Kidney (tissue), 14 donors: ENCODE results near the gene MRC2. TPM values are rescaled to one million over a fixed set of nuclear protein-coding genes. Genes with fewer than 3 reads are reported as not detected.

Experiments
- DNase-seq, 5 donors: peaks; one replicate each; pipeline ENCODE4 v3.0.0-alpha.2; 2013 to 2020
- FAIRE-seq: peaks from 2 replicates; lab custom pipeline; 2012; peaks lifted over from hg19 to GRCh38; lab: Jason Lieb, UNC
- H3K27ac ChIP-seq, 2 donors: one replicate each; pipeline ENCODE4 v1.7.0; 2013; ENCODE audit warnings: low read depth in 2 of 2, low read length in 2 of 2, inconsistent platforms in 1 of 2
- H3K27me3 ChIP-seq: one replicate; pipeline ENCODE4 v1.7.1; 2013; ENCODE audit warnings: low read length, inconsistent platforms; ENCODE audit not compliant: control insufficient read depth, insufficient read depth
- H3K36me3 ChIP-seq, 3 donors: one replicate each; pipeline versions ENCODE4 v1.7.0 to v1.7.1; 2013; ENCODE audit warnings: low read length in 3 of 3, control low read depth in 1 of 3, inconsistent platforms in 1 of 3; ENCODE audit not compliant: insufficient read depth in 3 of 3, control insufficient read depth in 2 of 3
- H3K4me1 ChIP-seq, 3 donors: one replicate each; pipeline versions ENCODE4 v1.7.0 to v1.7.1; 2013; ENCODE audit warnings: low read length in 3 of 3, inconsistent platforms in 1 of 3, low read depth in 1 of 3; ENCODE audit not compliant: control insufficient read depth in 2 of 3, insufficient read depth in 2 of 3
- H3K4me3 ChIP-seq, 3 donors: one replicate each; pipeline versions ENCODE4 v1.7.0 to v1.8.1; 2013; ENCODE audit warnings: low read length in 3 of 3, control low read depth in 1 of 3, inconsistent platforms in 1 of 3
- H3K9ac ChIP-seq, 3 donors: one replicate each; pipeline versions ENCODE4 v1.7.0 to v1.7.1; 2013; ENCODE audit warnings: low read length in 3 of 3, control low read depth in 1 of 3, inconsistent platforms in 1 of 3
- H3K9me3 ChIP-seq, 3 donors: one replicate each; pipeline versions ENCODE4 v1.7.0 to v1.7.1; 2013; ENCODE audit warnings: low read length in 3 of 3, control low read depth in 1 of 3, inconsistent platforms in 1 of 3; ENCODE audit not compliant: control insufficient read depth in 2 of 3, insufficient read depth in 1 of 3
- intact Hi-C: fragments of 100-400 bp; cut with DNase I; formaldehyde crosslinking; loops from one replicate; pipeline ENCODE4 v1.11.1; 2022
- polyA plus RNA-seq: library from polyadenylated mRNA; stranded (reverse); fragments of 350-450 nt; fragmentation: Illumina TruSeq; extraction: RNeasy Lipid Tissue Mini Kit (QIAGEN cat#74804); gene quantifications from one replicate; pipeline ENCODE4 v1.2.3, GENCODE V29; 2014; ENCODE audit warnings: low read depth, low replicate concordance; ENCODE audit not compliant: insufficient read depth
- total RNA-seq: library from RNA; stranded (reverse); fragmentation: NEBNext Ultra II Directional; extraction: Animal tissue kit (Norgen Biotek cat#: 25700); gene quantifications from one replicate; pipeline ENCODE4 v1.2.1, GENCODE V29; 2021
- TF ChIP-seq, protein P1 (sequence below): IDR thresholded peaks from 3 replicates; pipeline ENCODE4 v1.5.1; 2012; ENCODE audit warnings: mild to moderate bottlenecking, moderate library complexity, borderline replicate concordance; ENCODE audit not compliant: insufficient read depth; ENCODE audit errors: extremely low read depth
- donor health status: control.
- donor health status: control.
- donor health status: control.
- donor health status: control.
- donor health status: control.
- donor health status: DM: yes; HTN: yes; CAD: no.
- donor health status: Normal renal cell carcinoma (clear cell type).

The MRC2 gene
- total and polyA plus RNA-seq, 2 donors from 2014 or later: 18.0 to 23.7 TPM

DNA sequence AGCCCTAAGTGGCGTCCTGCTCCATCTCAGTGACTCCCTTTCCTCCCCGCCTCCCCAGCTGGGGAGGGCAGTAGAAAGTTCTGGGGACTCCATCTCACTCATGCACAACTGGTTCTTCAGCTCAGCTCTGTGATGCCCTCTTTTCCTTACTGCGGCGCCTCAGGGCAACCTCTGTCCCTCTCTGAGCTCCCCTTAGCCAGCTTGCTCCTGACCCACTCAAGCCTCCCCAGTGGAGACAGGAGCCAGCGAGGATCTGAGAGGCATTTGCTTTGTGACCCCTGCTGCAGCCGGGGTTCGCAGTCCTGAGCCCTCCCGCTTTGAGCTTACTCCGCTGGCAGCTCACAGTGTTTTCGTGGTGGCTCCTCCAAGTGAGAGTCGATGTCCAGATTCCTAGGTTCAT, 6.2 kb upstream of the MRC2 start:
- intact Hi-C loops: no loop called here
- H3K9ac ChIP-seq: no peak overlapping the region
- H3K4me3 ChIP-seq: no peak overlapping the region
- TF ChIP-seq, protein P1, sequence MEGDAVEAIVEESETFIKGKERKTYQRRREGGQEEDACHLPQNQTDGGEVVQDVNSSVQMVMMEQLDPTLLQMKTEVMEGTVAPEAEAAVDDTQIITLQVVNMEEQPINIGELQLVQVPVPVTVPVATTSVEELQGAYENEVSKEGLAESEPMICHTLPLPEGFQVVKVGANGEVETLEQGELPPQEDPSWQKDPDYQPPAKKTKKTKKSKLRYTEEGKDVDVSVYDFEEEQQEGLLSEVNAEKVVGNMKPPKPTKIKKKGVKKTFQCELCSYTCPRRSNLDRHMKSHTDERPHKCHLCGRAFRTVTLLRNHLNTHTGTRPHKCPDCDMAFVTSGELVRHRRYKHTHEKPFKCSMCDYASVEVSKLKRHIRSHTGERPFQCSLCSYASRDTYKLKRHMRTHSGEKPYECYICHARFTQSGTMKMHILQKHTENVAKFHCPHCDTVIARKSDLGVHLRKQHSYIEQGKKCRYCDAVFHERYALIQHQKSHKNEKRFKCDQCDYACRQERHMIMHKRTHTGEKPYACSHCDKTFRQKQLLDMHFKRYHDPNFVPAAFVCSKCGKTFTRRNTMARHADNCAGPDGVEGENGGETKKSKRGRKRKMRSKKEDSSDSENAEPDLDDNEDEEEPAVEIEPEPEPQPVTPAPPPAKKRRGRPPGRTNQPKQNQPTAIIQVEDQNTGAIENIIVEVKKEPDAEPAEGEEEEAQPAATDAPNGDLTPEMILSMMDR: no peak
- FAIRE-seq (no peak), DNase-seq (no peak)
- peaks cover 0 to 7% (median 0%) of the 10 kb centered on the region in 3 donors for H3K4me1 ChIP-seq
- no peaks in the 10 kb centered on the region for H3K27me3 ChIP-seq
- no peaks in the 10 kb centered on the region for H3K36me3 ChIP-seq
- no peak overlapping the region for H3K27ac ChIP-seq
- no peaks in the 10 kb centered on the region for H3K9me3 ChIP-seq

DNA sequence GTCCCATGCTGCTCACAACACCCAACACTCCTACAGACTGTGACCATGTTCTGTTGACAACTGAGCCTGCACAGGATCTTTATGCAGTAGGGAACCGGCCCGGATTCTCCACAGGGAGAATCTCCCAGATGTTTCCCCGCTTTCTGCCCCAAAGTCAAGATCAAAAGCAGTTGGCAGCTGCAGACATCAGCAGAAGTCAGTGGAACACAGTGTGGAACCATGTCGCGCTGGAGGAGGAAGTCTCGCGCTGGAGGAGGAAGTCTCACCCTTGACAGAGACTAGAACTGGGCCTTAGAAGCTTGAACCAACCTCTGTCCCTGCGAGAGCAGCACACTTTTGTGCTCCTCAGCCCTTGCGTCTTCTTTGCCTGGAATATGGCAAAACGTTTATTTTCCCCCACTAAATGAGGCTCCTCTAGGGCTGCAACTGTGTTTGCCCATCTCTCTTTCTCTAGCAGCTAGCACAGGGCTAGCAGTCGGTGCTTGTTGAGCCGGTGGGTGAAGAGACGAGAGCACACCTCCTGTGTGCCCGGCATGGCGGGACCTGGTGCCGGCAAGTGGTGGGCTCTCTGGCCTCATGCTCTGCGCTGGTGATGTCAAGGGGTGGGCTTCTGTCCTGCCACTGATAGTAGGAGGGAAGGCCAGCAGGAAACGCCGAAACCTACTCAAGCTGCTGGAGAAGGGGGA, 2.1 kb upstream of the MRC2 start:
- FAIRE-seq (no peak), DNase-seq (no peak)
- no peaks in the 10 kb centered on the region for H3K36me3 ChIP-seq
- no peaks in the 10 kb centered on the region for H3K27me3 ChIP-seq
- no peak overlapping the region for H3K9ac ChIP-seq
- intact Hi-C loops: no loop called here
- TF ChIP-seq, protein P1: no peak
- H3K27ac ChIP-seq: peak overlapping the region; percentile 11 to 14
- H3K4me3 ChIP-seq: no peak overlapping the region
- peaks cover 0 to 14% (median 5%) of the 10 kb centered on the region in 3 donors for H3K4me1 ChIP-seq
- H3K9me3 ChIP-seq: no peaks in the 10 kb centered on the region

DNA sequence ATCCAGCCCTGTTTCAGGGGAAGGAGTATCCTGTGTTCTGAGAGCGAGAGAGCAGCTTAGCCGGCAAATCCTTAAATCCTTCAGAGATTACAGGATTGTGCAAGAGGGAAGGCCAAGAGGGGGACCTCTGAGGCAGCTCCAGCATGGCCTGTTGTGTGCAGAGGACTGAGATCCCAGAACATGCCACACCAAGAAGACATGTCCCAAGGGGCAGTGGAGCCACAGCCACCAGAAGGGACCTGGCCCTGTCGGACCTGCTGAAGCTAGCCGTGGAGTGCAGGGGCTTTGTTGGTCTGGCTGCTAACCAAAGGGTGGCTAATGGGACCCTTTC, 1.6 kb upstream of the MRC2 start:
- TF ChIP-seq, protein P1: no peak
- no peaks in the 10 kb centered on the region for H3K36me3 ChIP-seq
- peaks cover 0 to 14% (median 5%) of the 10 kb centered on the region in 3 donors for H3K4me1 ChIP-seq
- no peak for DNase-seq
- H3K27me3 ChIP-seq: no peaks in the 10 kb centered on the region
- H3K9ac ChIP-seq: no peak overlapping the region
- no peaks in the 10 kb centered on the region for H3K9me3 ChIP-seq
- no peak overlapping the region for H3K4me3 ChIP-seq
- no peak for FAIRE-seq
- intact Hi-C loops: no loop called here
- H3K27ac ChIP-seq: no peak overlapping the region

DNA sequence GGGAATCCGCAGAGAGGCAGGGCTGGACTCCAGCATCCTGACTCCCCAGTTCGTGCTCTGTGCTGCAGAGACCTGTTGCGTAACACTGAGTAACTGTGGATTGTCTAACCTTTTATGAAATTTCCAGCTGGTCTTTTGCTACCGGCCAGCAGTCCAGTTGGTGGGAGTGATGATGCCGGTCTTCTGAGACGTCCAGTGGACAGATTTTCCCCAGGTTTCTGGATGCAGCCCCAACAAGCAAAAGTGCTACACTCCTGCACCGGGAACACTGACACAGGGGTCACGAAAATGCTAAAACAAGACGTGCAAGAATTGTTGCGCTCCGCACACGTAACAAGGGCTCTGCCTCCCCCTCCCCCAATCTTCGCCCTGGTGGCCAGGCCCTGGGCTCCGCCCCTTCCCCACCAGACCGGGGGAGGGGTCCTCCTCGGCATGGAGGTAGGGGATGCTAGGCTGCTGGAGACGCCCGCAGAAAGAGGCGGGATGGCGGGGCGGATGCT, 701 bp upstream of the MRC2 start:
- Histone ChIP-seq H3K9me3 (no peaks in the 10 kb centered on the region), H3K4me1 (peaks cover 0 to 14% (median 5%) of the 10 kb centered on the region in 3 donors), H3K9ac (peak overlapping the region in 1 of 3 donors; percentile 29), H3K27me3 (no peaks in the 10 kb centered on the region), H3K4me3 (peak overlapping the region; percentile 41 to 61 (median 57)), H3K27ac (peak overlapping the region; percentile 74 to 79), H3K36me3 (no peaks in the 10 kb centered on the region)
- intact Hi-C loops: no loop called here
- peak in 4 of 5 donors; percentile 85 to 91 (median 88) for DNase-seq
- TF ChIP-seq, protein P1: no peak
- FAIRE-seq: no peak
